ENCODE data around the gene GPALPP1.
"Not testable (repeated sequence)": the region's sequence is repeated elsewhere in the genome, so short reads cannot be mapped to it uniquely, and the experiment has no call there.

GPALPP1 gene, protein sequence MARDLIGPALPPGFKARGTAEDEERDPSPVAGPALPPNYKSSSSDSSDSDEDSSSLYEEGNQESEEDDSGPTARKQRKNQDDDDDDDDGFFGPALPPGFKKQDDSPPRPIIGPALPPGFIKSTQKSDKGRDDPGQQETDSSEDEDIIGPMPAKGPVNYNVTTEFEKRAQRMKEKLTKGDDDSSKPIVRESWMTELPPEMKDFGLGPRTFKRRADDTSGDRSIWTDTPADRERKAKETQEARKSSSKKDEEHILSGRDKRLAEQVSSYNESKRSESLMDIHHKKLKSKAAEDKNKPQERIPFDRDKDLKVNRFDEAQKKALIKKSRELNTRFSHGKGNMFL

DNA sequence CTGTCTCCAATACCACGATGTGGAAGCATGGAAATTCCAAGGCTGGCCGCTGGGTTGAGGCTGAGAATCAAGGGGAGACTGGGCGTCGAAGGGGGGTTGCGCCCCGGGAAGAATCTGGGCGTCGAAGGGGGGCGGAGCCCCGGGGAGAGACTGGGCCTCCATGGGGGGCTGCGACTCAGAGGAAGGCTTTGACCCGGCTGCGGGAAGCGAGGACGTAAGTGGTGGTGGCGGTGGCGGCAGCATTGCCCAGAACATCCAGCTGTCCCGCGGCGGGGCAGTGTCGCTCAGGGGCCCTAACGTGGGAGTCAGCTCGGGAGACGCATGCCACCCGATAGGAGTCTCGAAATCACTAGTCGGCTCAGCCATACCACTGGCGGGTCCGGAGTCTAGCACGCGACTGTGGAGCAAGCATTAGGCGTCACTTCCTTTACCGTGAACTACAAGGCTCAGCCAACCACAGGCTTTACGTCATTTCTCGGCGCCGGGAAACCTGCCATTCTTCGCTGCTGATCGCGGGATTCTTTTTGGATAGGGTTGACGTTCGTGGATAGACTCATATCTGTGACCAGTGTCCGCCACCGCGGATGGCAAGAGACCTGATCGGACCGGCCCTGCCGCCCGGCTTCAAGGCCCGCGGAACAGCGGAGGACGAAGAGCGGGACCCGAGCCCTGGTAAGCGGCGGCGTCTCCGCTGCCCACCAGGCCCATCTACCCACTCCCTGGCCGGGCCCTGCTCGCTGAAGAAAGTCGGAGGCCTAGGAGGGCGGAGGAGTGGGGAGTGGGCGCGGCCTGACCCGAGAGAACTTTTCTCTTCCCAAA, at the start of gene GPALPP1, which contains the start of gene NUFIP1:
GPALPP1 (plus strand) TSS at position 468 of the 819 bp plus-strand sequence; CDS start at position 585, 117 bp downstream.
NUFIP1 (minus strand) TSS at position 401 of the 819 bp plus-strand sequence; CDS start at position 366, 35 bp downstream.
- Mint-ChIP-seq H3K4me1 (peaks cover 46% of the 10 kb centered on the region), H3K36me3 (peaks cover 15% of the 10 kb centered on the region), H3K27me3 (no peaks in the 10 kb centered on the region), H3K9me3 (no peaks in the 10 kb centered on the region), H3K27ac (peak within 1 kb of the TSS; percentile 99), H3K4me3 (peak within 1 kb of the TSS; percentile 99)
- DNase-seq = peak; percentile 97
- CTCF ChIA-PET = no interaction called here

DNA sequence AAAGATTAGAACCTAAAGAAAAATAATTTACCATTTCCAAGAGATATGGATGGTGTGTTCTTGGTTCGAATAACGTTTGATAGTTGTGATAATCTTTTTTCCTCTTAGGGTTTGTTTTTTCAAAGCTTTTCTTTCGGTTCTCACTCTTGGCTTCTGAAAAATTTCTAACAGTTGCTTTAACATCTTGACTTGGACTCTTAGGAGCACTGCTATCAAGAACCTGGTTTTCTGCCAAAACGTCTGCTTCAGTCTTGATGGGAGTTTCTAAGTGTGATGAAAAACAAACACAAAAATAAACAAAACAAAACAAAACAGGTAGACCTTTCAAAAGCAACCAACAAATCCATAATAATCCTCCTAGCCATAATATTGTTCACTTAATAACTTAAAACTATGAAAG, 45.9 kb upstream of the GPALPP1 start:
- not testable (repeated sequence) for H3K36me3 Mint-ChIP-seq, DNase-seq, H3K4me3 Mint-ChIP-seq, H3K27me3 Mint-ChIP-seq, H3K9me3 Mint-ChIP-seq, H3K27ac Mint-ChIP-seq, H3K4me1 Mint-ChIP-seq
- CTCF ChIA-PET = interaction anchor here (0.6 kb wide), 1 partner anchor 1022 kb away, joined by 3 read pairs; no protein-coding TSS in a partner anchor

DNA sequence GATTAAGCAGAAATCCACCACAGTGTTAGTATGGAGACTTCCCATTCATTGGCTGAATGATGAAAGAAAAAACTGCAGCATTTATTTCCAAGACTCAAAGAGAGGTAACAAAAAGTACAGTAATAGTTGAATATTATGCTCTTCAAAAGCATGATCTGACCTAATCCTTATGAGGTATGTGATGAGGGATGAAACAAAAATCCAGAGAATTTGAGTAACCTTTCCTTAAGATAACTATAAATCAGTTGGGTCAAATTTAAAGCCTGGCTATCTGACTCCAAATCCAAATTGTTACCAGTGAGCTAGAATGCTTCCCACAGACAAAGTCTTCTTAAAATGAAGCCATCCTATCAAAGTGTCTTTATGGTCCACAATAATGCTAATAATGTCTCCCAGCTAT, 38.2 kb upstream of the GPALPP1 start:
- CTCF ChIA-PET = interaction anchor here (1.2 to 1.5 kb wide), 2 partner anchors 14 to 19 kb away, joined by 3 to 4 read pairs; no protein-coding TSS in a partner anchor
- Mint-ChIP-seq H3K9me3 (no peaks in the 10 kb centered on the region), H3K4me3 (no peak overlapping the region), H3K4me1 (no peaks in the 10 kb centered on the region), H3K27me3 (no peaks in the 10 kb centered on the region), H3K36me3 (no peaks in the 10 kb centered on the region), H3K27ac (no peak overlapping the region)
- DNase-seq = no peak

DNA sequence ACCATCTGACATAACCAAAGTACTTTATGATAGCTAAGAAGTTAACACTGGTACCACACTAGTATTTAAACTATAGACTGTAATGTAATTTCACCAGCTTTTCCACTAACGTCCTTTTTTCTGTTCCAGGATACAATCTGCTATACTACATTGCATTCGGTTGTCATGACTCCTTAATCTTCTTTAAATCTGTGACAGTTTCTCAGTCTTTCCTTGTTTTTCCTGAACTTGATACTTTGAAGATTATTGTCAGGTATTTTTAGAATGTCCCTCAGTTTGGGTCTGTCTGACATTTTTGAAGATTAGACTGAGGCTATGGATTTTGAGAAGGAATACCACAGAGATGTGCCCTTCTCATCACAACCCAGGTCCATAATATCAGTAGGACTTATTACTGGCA, 36.7 kb upstream of the GPALPP1 start:
- H3K27ac Mint-ChIP-seq = no peak overlapping the region
- no peaks in the 10 kb centered on the region for H3K27me3 Mint-ChIP-seq
- no peak overlapping the region for H3K4me3 Mint-ChIP-seq
- DNase-seq = no peak
- H3K4me1 Mint-ChIP-seq = no peaks in the 10 kb centered on the region
- H3K9me3 Mint-ChIP-seq = no peaks in the 10 kb centered on the region
- CTCF ChIA-PET = no interaction called here
- no peaks in the 10 kb centered on the region for H3K36me3 Mint-ChIP-seq

DNA sequence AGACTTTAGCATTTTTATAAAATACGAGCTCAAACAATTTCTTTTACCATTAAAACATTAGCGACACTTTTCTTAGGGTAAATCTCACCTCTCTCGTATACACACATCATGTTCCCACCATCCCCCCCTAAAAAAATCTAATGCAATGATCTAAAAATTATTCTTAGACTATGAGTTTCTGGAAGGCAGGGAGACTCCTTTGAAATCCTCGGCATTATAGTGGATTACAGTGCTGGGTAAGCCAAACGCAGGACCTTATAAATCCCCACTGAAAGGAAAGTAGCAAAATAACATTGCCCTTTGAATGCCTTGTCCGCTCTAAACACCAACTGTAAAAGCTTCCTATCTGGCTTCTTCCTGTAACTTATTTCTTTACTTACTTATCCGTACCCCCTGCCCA, 35.1 kb upstream of the GPALPP1 start:
- DNase-seq = no peak
- Mint-ChIP-seq H3K4me1 (no peaks in the 10 kb centered on the region), H3K4me3 (no peak overlapping the region), H3K36me3 (no peaks in the 10 kb centered on the region), H3K9me3 (no peaks in the 10 kb centered on the region), H3K27me3 (no peaks in the 10 kb centered on the region), H3K27ac (no peak overlapping the region)
- CTCF ChIA-PET = no interaction called here

DNA sequence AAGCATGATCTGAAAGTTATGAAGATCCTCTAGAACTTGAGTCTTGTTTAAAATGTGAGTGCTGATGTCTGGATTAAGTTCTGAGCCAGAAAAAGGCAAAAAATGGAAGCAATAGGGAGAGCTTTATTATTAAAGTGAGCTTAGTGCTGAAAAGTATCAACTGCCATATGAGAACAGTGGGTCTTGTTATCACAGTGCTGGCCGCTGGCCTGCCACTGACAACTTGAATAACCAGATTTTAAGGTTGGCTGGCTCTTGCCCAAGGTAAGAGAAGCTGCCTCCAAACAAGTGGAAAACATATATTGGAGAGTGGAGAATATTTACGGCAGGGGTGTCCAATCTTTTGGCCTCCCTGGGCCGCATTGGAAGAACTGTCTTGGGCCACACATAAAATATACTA, 33.9 kb upstream of the GPALPP1 start:
- H3K27me3 Mint-ChIP-seq = no peaks in the 10 kb centered on the region
- H3K4me1 Mint-ChIP-seq = no peaks in the 10 kb centered on the region
- no peak overlapping the region for H3K27ac Mint-ChIP-seq
- no peaks in the 10 kb centered on the region for H3K9me3 Mint-ChIP-seq
- H3K4me3 Mint-ChIP-seq = no peak overlapping the region
- no peak for DNase-seq
- CTCF ChIA-PET = no interaction called here
- peaks cover 4% of the 10 kb centered on the region for H3K36me3 Mint-ChIP-seq

DNA sequence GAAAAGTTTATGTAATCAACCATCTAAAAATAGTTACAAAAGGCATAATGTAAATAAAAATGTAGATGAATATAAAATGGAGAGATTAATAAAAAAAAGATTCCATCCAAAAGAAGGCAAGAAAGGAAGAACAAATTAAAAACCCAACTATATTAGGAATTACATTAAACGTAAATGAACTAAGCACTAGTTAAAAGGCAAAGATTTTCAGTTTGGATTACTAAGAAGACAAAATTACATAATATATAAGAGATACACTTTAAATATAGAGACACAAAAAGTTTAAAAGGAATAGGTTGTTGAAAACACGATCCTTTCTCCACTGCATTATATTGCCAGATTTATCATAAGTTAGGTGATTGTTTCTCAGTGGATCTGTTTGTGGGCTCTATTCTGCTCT, 27.3 kb upstream of the GPALPP1 start:
- H3K9me3 Mint-ChIP-seq = peaks cover 14% of the 10 kb centered on the region
- no peak overlapping the region for H3K27ac Mint-ChIP-seq
- CTCF ChIA-PET = interaction anchor here (0.6 kb wide), 1 partner anchor 478 kb away, joined by 3 read pairs; no protein-coding TSS in a partner anchor
- H3K4me3 Mint-ChIP-seq = no peak overlapping the region
- peaks cover 46% of the 10 kb centered on the region for H3K36me3 Mint-ChIP-seq
- no peak for DNase-seq
- H3K27me3 Mint-ChIP-seq = no peaks in the 10 kb centered on the region
- peaks cover 2% of the 10 kb centered on the region for H3K4me1 Mint-ChIP-seq

DNA sequence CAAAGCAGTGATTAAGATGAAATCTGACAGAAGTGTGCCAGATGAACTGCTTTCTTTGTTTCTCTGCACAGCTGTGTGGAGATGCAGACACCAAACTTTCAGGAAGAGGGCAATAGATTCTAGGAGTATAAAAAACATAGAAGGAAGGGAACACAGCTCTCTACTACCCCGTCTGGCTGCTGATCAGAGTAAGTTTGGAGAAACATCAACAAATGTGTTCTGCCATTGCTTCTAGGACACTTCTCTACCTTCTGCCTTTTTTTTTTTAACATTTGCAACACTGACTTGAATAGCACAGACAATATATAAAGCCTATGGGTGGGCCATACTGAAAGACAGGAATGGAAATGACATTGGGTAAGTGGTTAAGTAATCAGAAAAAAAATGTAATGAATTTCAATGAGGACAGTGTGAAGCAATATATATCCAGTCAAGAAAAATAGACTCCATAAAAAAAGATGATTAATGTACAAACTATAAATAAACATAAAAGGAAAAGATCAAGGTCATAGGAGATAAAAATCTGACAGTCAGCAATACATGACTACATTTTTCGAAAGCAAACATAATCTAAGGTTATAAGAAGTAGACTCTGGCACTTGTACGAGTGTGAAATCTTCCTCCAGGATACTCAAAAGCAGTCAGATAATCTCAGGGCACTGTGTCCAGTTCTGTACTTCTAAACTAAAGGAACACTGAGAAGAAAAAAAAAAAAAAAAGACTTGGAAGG, 21.5 kb upstream of the GPALPP1 start:
- no peaks in the 10 kb centered on the region for H3K27me3 Mint-ChIP-seq
- no peak for DNase-seq
- peaks cover 2% of the 10 kb centered on the region for H3K4me1 Mint-ChIP-seq
- no peak overlapping the region for H3K27ac Mint-ChIP-seq
- H3K36me3 Mint-ChIP-seq = peaks cover 32% of the 10 kb centered on the region
- CTCF ChIA-PET = interaction anchor here (3.0 kb wide), 1 partner anchor 484 kb away, joined by 31 read pairs; no protein-coding TSS in a partner anchor
- H3K9me3 Mint-ChIP-seq = peaks cover under 1% of the 10 kb centered on the region
- H3K4me3 Mint-ChIP-seq = no peak overlapping the region

DNA sequence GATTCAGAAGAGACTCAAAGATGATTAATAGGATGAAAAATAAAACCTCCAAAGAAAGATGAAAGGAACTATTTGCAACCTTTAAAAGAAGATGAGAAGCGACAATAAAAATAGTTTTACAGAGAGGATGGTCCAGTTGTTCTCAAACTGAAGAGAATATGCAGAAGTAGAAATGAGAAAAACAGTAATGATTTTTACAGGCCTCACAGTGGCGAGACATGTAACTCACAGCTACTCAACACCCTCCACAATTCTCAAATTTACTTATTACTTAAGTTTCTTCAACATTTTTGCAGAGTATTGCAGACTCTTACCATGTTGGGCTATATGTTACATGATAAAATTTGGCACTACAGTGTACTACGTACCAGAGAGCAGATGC, 20.9 kb upstream of the GPALPP1 start:
- CTCF ChIA-PET = interaction anchor here (3.0 kb wide), 1 partner anchor 485 kb away, joined by 31 read pairs; no protein-coding TSS in a partner anchor
- Mint-ChIP-seq H3K27ac (no peak overlapping the region), H3K27me3 (no peaks in the 10 kb centered on the region), H3K4me3 (no peak overlapping the region), H3K4me1 (peaks cover 2% of the 10 kb centered on the region), H3K36me3 (peaks cover 28% of the 10 kb centered on the region), H3K9me3 (no peaks in the 10 kb centered on the region)
- no peak for DNase-seq

DNA sequence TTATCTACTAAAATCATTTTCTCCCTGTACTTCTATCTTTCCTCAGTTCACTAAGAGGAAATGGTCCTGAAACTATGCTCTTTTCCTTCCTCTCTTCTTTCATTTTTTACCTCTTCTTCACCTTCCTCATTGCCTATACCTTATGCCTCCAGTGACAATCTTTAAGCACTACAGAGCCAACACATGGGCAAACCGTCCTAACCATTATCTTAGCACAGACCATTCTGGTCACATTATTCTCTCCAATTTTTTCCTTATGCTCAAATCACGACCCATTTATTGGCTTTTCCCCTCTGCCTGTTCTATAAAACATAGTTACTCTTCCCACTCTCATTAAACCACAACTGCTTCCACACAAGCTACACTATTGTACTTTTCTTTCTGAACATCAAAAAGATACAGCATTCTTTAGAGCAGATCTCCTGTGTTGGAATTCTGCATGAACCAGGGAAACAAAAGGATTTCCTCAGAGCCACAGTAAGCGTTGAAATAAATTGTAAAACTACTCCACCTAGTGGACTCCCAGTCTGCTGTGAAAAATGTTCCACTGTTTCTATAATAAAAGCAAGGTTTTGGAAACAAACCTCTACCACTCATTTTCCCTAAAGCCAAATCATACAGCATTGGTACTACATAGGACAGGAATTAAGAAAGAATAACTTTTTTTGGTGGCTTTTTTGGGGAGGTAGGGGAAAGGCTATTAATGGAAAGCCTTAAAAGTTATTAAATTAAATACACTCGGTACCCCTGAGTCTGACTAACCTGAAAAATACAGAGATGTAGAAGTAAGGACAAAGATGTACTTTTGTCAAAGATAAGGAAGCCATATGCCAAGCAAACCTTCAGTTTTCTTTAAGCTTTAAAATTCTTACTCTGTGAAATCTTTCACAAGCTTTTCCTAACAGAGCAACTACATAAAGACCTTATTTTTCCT, 19.5 kb upstream of the GPALPP1 start:
- CTCF ChIA-PET = interaction anchor here (0.9 to 3.0 kb wide), 8 partner anchors 9 to 486 kb away, joined by 3 to 31 read pairs (median 4); no protein-coding TSS in a partner anchor
- H3K4me3 Mint-ChIP-seq = no peak overlapping the region
- H3K36me3 Mint-ChIP-seq = peaks cover 17% of the 10 kb centered on the region
- H3K9me3 Mint-ChIP-seq = no peaks in the 10 kb centered on the region
- H3K4me1 Mint-ChIP-seq = peaks cover 2% of the 10 kb centered on the region
- no peaks in the 10 kb centered on the region for H3K27me3 Mint-ChIP-seq
- H3K27ac Mint-ChIP-seq = no peak overlapping the region
- no peak for DNase-seq

DNA sequence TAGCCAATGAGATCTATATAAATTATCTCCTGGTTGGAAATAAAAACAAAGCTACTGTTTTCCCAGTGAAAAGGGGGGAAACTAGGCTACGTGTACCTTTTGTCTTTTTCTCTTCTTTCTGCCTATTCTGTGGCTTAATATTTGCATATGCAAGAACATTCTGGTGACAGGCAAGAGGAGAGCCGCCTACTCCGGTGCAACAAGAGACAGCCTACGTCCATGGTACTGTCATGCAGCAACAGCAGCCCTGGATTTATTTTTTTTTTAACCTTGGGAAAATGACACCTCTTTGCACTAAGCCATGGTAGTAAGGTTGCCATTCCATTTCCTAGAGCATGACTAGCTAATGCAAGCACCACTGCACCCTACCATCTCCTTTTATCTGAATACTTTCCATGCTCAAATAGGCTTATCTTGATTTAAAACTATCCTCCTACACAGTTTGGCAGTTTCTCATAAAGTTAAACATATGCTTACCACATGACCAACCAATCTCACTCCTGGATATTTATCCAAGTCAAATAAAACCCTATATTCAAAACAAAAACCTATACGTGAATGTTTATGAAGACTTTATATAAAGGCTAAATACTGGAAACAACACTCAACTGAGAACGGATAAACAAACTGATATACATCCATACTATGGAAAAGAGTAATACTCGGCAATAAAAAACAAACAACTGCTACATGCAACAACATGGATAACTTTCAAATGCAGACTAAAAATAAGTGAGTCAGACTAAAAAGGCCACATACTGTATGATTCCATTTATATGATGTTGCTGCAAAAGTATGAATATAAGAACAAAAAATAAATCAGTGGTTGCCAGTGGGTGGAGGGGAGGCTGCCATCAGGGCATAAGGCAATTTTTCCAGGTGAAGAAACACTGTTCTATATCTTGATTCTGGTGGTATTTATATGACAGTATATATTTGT, 17.4 kb upstream of the GPALPP1 start:
- CTCF ChIA-PET = interaction anchor here (0.8 to 2.3 kb wide), 2 partner anchors 54 to 483 kb away, joined by 3 to 8 read pairs; no protein-coding TSS in a partner anchor
- no peak overlapping the region for H3K4me3 Mint-ChIP-seq
- H3K27me3 Mint-ChIP-seq = no peaks in the 10 kb centered on the region
- H3K36me3 Mint-ChIP-seq = peaks cover 10% of the 10 kb centered on the region
- no peaks in the 10 kb centered on the region for H3K9me3 Mint-ChIP-seq
- no peak for DNase-seq
- no peaks in the 10 kb centered on the region for H3K4me1 Mint-ChIP-seq
- H3K27ac Mint-ChIP-seq = no peak overlapping the region

DNA sequence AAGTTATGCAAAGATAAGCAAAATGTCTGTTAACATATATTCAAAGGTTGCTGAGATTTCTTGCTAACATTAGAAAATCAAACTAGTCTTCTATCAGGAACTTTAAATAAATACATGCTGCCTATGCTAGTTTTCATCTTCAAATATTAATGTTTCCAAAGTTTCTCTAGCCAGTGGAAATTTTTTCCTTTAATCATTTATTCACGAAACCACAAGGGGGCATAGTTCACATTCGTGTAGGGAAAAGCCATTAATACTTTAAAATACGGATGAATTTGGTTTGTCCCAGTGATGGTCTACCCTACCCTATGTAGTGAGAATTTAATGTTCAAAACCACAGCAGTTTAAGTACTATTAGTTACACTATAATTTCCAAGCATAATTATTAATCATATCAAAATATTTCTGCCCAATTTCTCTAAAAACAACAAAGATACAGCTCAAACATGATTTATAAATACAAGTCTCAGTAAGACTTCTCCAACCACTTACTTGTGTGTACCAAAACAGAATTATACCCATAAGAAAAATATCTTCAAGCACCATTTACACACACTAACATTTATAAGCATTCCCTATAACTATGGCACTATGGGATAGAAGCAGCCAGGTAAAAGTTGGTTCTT, 16.3 kb upstream of the GPALPP1 start:
- no peaks in the 10 kb centered on the region for H3K9me3 Mint-ChIP-seq
- CTCF ChIA-PET = interaction anchor here (1.2 to 2.7 kb wide), 4 partner anchors 15 to 490 kb away, joined by 4 to 12 read pairs (median 4); no protein-coding TSS in a partner anchor
- H3K4me3 Mint-ChIP-seq = no peak overlapping the region
- H3K27ac Mint-ChIP-seq = no peak overlapping the region
- H3K27me3 Mint-ChIP-seq = no peaks in the 10 kb centered on the region
- H3K4me1 Mint-ChIP-seq = no peaks in the 10 kb centered on the region
- DNase-seq = no peak
- peaks cover 9% of the 10 kb centered on the region for H3K36me3 Mint-ChIP-seq

Data from activated naive CD4-positive, alpha-beta T cell treated with anti-CD3 and anti-CD28 coated beads, Interleukin-2, amount 10 ng/mL, durations not matched to agents 7 days and 5 days (primary cell).